Mesenchymal stem cell (in vitro differentiated cells and primary cell): ENCODE measurements around the gene ITLN1.
"Not testable (repeated sequence)": the region's sequence is repeated elsewhere in the genome, so short reads cannot be mapped to it uniquely, and the experiment has no call there.

Experiments used
- DNase-seq: peaks from one replicate; pipeline ENCODE4 v3.0.0-alpha.2; 2013
- H2AFZ ChIP-seq: one replicate; pipeline ENCODE4 v1.6.1; 2013; ENCODE audit warnings: low read depth, mild to moderate bottlenecking, control low read depth, inconsistent platforms, low read length, moderate library complexity
- H2AK5ac ChIP-seq: 2 replicates; pipeline ENCODE4 v1.6.1; 2013; ENCODE audit warnings: low read length, moderate library complexity, mild to moderate bottlenecking, inconsistent platforms; ENCODE audit not compliant: severe bottlenecking
- H2BK120ac ChIP-seq: one replicate; pipeline ENCODE4 v1.6.1; 2013; ENCODE audit warnings: low read depth, mild to moderate bottlenecking, inconsistent platforms, low read length, moderate library complexity
- H2BK12ac ChIP-seq, 2 experiments: one replicate each; pipeline ENCODE4 v1.6.1; 2013; ENCODE audit warnings: inconsistent platforms in 2 of 2, low read length in 2 of 2, mild to moderate bottlenecking in 2 of 2, moderate library complexity in 2 of 2, control low read depth in 1 of 2
- H2BK15ac ChIP-seq: one replicate; pipeline ENCODE4 v1.6.1; 2013; ENCODE audit warnings: mild to moderate bottlenecking, low read depth, inconsistent platforms; ENCODE audit not compliant: poor library complexity, severe bottlenecking
- H2BK5ac ChIP-seq: 2 replicates; pipeline ENCODE4 v1.6.1; 2013; ENCODE audit warnings: low read depth, mild to moderate bottlenecking, low read length, control low read depth, inconsistent platforms; ENCODE audit not compliant: poor library complexity, severe bottlenecking
- H3K14ac ChIP-seq, 2 experiments: one replicate each; pipeline ENCODE4 v1.6.1; 2013; ENCODE audit warnings: inconsistent platforms in 2 of 2, low read length in 2 of 2, control low read depth in 1 of 2, mild to moderate bottlenecking in 1 of 2, moderate library complexity in 1 of 2
- H3K18ac ChIP-seq, 2 experiments: one replicate each; pipeline ENCODE4 v1.6.1; 2013; ENCODE audit warnings: inconsistent platforms in 2 of 2, low read length in 2 of 2, control low read depth in 1 of 2, low read depth in 1 of 2, mild to moderate bottlenecking in 1 of 2
- H3K23ac ChIP-seq, 2 experiments: one replicate each; pipeline ENCODE4 v1.6.1; 2013; ENCODE audit warnings: inconsistent platforms in 2 of 2, low read length in 2 of 2, mild to moderate bottlenecking in 2 of 2, moderate library complexity in 2 of 2, control low read depth in 1 of 2
- H3K27ac ChIP-seq: 2 replicates; pipeline ENCODE4 v1.5.1; 2013; ENCODE audit warnings: mild to moderate bottlenecking, moderate library complexity, low read length, control low read depth, inconsistent platforms; ENCODE audit not compliant: poor library complexity, severe bottlenecking
- H3K27me3 ChIP-seq, 2 experiments: 2 replicates each; pipeline versions ENCODE4 v1.6.1 to v1.7.0; 2013; ENCODE audit warnings: low read length in 2 of 2, mild to moderate bottlenecking in 2 of 2, moderate library complexity in 2 of 2, control low read depth in 1 of 2, inconsistent platforms in 1 of 2; ENCODE audit not compliant: control insufficient read depth in 1 of 2, insufficient read depth in 1 of 2
- H3K36me3 ChIP-seq, 2 experiments: 2 replicates each; pipeline versions ENCODE4 v1.6.1 to v1.7.0; 2013; ENCODE audit warnings: low read length in 2 of 2, control low read depth in 1 of 2, inconsistent platforms in 1 of 2, low read depth in 1 of 2, mild to moderate bottlenecking in 1 of 2; ENCODE audit not compliant: insufficient read depth in 2 of 2, control insufficient read depth in 1 of 2
- H3K4ac ChIP-seq, 2 experiments: one replicate each; pipeline ENCODE4 v1.6.1; 2013; ENCODE audit warnings: inconsistent platforms in 2 of 2, low read length in 2 of 2, mild to moderate bottlenecking in 2 of 2, moderate library complexity in 2 of 2, control low read depth in 1 of 2, low read depth in 1 of 2
- H3K4me1 ChIP-seq: 2 replicates; pipeline ENCODE4 v1.6.1; 2013; ENCODE audit warnings: low read depth, low read length, control low read depth; ENCODE audit not compliant: control insufficient read depth, insufficient read depth
- H3K4me2 ChIP-seq: 2 replicates; pipeline ENCODE4 v1.6.1; 2013; ENCODE audit warnings: low read length, mild to moderate bottlenecking, inconsistent platforms; ENCODE audit not compliant: poor library complexity, severe bottlenecking
- H3K4me3 ChIP-seq, 2 experiments: 2 replicates each; pipeline versions ENCODE4 v1.5.1 to v1.7.0; 2013; ENCODE audit warnings: low read length in 2 of 2, mild to moderate bottlenecking in 2 of 2, control low read depth in 1 of 2, low read depth in 1 of 2; ENCODE audit not compliant: insufficient read depth in 1 of 2
- H3K79me1 ChIP-seq: replicated peaks from 2 replicates; pipeline ENCODE4 v1.6.1; 2013; ENCODE audit warnings: mild to moderate bottlenecking, control low read depth, low read length, inconsistent platforms; ENCODE audit not compliant: poor library complexity, severe bottlenecking
- H3K9ac ChIP-seq: 2 replicates; pipeline ENCODE4 v1.7.0; 2013; ENCODE audit warnings: mild to moderate bottlenecking, low read length, moderate library complexity
- H3K9me3 ChIP-seq: 2 replicates; pipeline ENCODE4 v1.7.0; 2013; ENCODE audit warnings: mild to moderate bottlenecking, low read length; ENCODE audit not compliant: control insufficient read depth
- H4K8ac ChIP-seq: one replicate; pipeline ENCODE4 v1.6.1; 2013; ENCODE audit warnings: inconsistent platforms, mild to moderate bottlenecking, low read length, moderate library complexity
- H4K91ac ChIP-seq: one replicate; pipeline ENCODE4 v1.6.1; 2013; ENCODE audit warnings: mild to moderate bottlenecking, low read length, inconsistent platforms
- WGBS: methylation state at CpG from one replicate; pipeline ENCODE4 v1.1.7; 2013; ENCODE audit warnings: mixed read lengths; 5-methylcytosine and 5-hydroxymethylcytosine counted together

The ITLN1 gene

GRCh38 chr1:160874935-160875334 lies 10.0 kb downstream of the ITLN1 start:
- no peaks in the 10 kb centered on the region for H3K79me1 ChIP-seq
- H3K14ac ChIP-seq = no peak overlapping the region
- H3K36me3 ChIP-seq = no peaks in the 10 kb centered on the region
- H3K9ac ChIP-seq = no peak overlapping the region
- WGBS = 100% methylated on average over 1 of the region's 3 CpGs
- H3K27me3 ChIP-seq = no peaks in the 10 kb centered on the region
- H3K4me2 ChIP-seq = no peak overlapping the region
- H3K23ac ChIP-seq = no peak overlapping the region
- no peak overlapping the region for H2BK15ac ChIP-seq
- no peak overlapping the region for H2BK120ac ChIP-seq
- H3K4ac ChIP-seq = no peak overlapping the region
- H2BK12ac ChIP-seq = no peak overlapping the region
- H3K9me3 ChIP-seq = no peaks in the 10 kb centered on the region
- no peak overlapping the region for H3K4me3 ChIP-seq
- H2AFZ ChIP-seq = no peak overlapping the region
- no peak overlapping the region for H2BK5ac ChIP-seq
- H3K27ac ChIP-seq = no peak overlapping the region
- H4K8ac ChIP-seq = no peak overlapping the region
- no peak overlapping the region for H4K91ac ChIP-seq
- no peak overlapping the region for H3K18ac ChIP-seq
- no peaks in the 10 kb centered on the region for H3K4me1 ChIP-seq
- no peak for DNase-seq
- no peak overlapping the region for H2AK5ac ChIP-seq

GRCh38 chr1:160868141-160868540 lies 16.8 kb downstream of the ITLN1 start:
- H3K18ac ChIP-seq = no peak overlapping the region
- no peak overlapping the region for H3K9ac ChIP-seq
- no peak overlapping the region for H3K27ac ChIP-seq
- no peak overlapping the region for H2AFZ ChIP-seq
- no peaks in the 10 kb centered on the region for H3K79me1 ChIP-seq
- no peak overlapping the region for H2BK12ac ChIP-seq
- no peak overlapping the region for H3K23ac ChIP-seq
- H2AK5ac ChIP-seq = no peak overlapping the region
- H2BK120ac ChIP-seq = no peak overlapping the region
- no peak overlapping the region for H2BK15ac ChIP-seq
- no peak overlapping the region for H3K14ac ChIP-seq
- H4K8ac ChIP-seq = no peak overlapping the region
- H3K4me1 ChIP-seq = no peaks in the 10 kb centered on the region
- no peaks in the 10 kb centered on the region for H3K36me3 ChIP-seq
- 81% methylated on average over 3 of the region's 3 CpGs for WGBS
- H3K4me2 ChIP-seq = no peak overlapping the region
- H3K4ac ChIP-seq = no peak overlapping the region
- H2BK5ac ChIP-seq = no peak overlapping the region
- H4K91ac ChIP-seq = no peak overlapping the region
- H3K4me3 ChIP-seq = no peak overlapping the region
- H3K9me3 ChIP-seq = no peaks in the 10 kb centered on the region
- DNase-seq = no peak
- H3K27me3 ChIP-seq = no peaks in the 10 kb centered on the region

GRCh38 chr1:160867651-160868050 lies 17.3 kb downstream of the ITLN1 start:
- not testable (repeated sequence) for H3K4me1 ChIP-seq, DNase-seq, H4K91ac ChIP-seq, H3K9ac ChIP-seq, H3K36me3 ChIP-seq, H3K79me1 ChIP-seq, H3K9me3 ChIP-seq, H2AFZ ChIP-seq, H2BK5ac ChIP-seq, H3K18ac ChIP-seq, H4K8ac ChIP-seq, H3K27me3 ChIP-seq, H3K4me3 ChIP-seq, H3K27ac ChIP-seq, H2AK5ac ChIP-seq, H3K14ac ChIP-seq, H3K4ac ChIP-seq, H2BK12ac ChIP-seq, H2BK120ac ChIP-seq, H3K4me2 ChIP-seq, H3K23ac ChIP-seq, H2BK15ac ChIP-seq
- 38% methylated on average over 4 of the region's 4 CpGs for WGBS

- no peak overlapping the region for H3K23ac ChIP-seq
- no peak overlapping the region for H2AFZ ChIP-seq
- H3K27me3 ChIP-seq = peaks cover 0 to 6% of the 10 kb centered on the region in 2 experiments
- no peaks in the 10 kb centered on the region for H3K9me3 ChIP-seq
- no peak overlapping the region for H3K4me2 ChIP-seq
- no peak overlapping the region for H3K4ac ChIP-seq
- no peak overlapping the region for H2BK5ac ChIP-seq
- no peak overlapping the region for H2AK5ac ChIP-seq
- H4K8ac ChIP-seq = no peak overlapping the region
- no peak overlapping the region for H3K18ac ChIP-seq
- H4K91ac ChIP-seq = no peak overlapping the region
- no peak overlapping the region for H3K27ac ChIP-seq
- 77% methylated on average over 3 of the region's 6 CpGs for WGBS
- H3K14ac ChIP-seq = no peak overlapping the region
- H3K4me1 ChIP-seq = no peaks in the 10 kb centered on the region
- DNase-seq = no peak
- no peaks in the 10 kb centered on the region for H3K79me1 ChIP-seq
- no peak overlapping the region for H2BK15ac ChIP-seq
- H2BK120ac ChIP-seq = no peak overlapping the region
- no peak overlapping the region for H3K4me3 ChIP-seq
- H3K9ac ChIP-seq = no peak overlapping the region
- no peak overlapping the region for H2BK12ac ChIP-seq
- no peaks in the 10 kb centered on the region for H3K36me3 ChIP-seq
Measured at GRCh38 chr1:160866695-160867260, 18.2 kb downstream of the ITLN1 start.
